ENCODE data around the gene BPGM.
"Not testable (repeated sequence)": the region's sequence is repeated elsewhere in the genome, so short reads cannot be mapped to it uniquely, and the experiment has no call there.

The BPGM gene

GRCh38 chr7:134639061-134639460, 7.6 kb upstream of the BPGM start:
- TF ChIP-seq CTCF (IDR thresholded peaks at IDR 0.05; ENCODE audit: extremely low read depth, insufficient read depth, missing control alignments): no peak
- in situ Hi-C loops (cut with MboI; ENCODE audit: low pct_unique_long_range_greater_than_20kb, low sequenced_read_pairs, unreplicated experiment): loop anchor here (10.0 kb wide), 1 partner anchor 306 kb away; no protein-coding TSS in a partner anchor
- no peak for DNase-seq (ENCODE audit: low spot score)

GRCh38 chr7:134639683-134640279, 6.9 kb upstream of the BPGM start:
- in situ Hi-C loops (cut with MboI; ENCODE audit: low pct_unique_long_range_greater_than_20kb, low sequenced_read_pairs, unreplicated experiment): loop anchor here (10.0 kb wide), 1 partner anchor 305 kb away; no protein-coding TSS in a partner anchor
- DNase-seq (ENCODE audit: low spot score): no peak
- no peak for TF ChIP-seq CTCF (IDR thresholded peaks at IDR 0.05; ENCODE audit: extremely low read depth, insufficient read depth, missing control alignments)

GRCh38 chr7:134640842-134641715, 5.6 kb upstream of the BPGM start:
- in situ Hi-C loops (cut with MboI; ENCODE audit: low pct_unique_long_range_greater_than_20kb, low sequenced_read_pairs, unreplicated experiment): no loop called here
- TF ChIP-seq CTCF (IDR thresholded peaks at IDR 0.05; ENCODE audit: extremely low read depth, insufficient read depth, missing control alignments): no peak
- no peak for DNase-seq (ENCODE audit: low spot score)

- in situ Hi-C loops (cut with MboI; ENCODE audit: low pct_unique_long_range_greater_than_20kb, low sequenced_read_pairs, unreplicated experiment); DNase-seq (ENCODE audit: low spot score): not testable (repeated sequence)
Measured at GRCh38 chr7:134641981-134642380, 4.7 kb upstream of the BPGM start.

- DNase-seq (ENCODE audit: low spot score): no peak
- no peak for TF ChIP-seq CTCF (IDR thresholded peaks at IDR 0.05; ENCODE audit: extremely low read depth, insufficient read depth, missing control alignments)
- in situ Hi-C loops (cut with MboI; ENCODE audit: low pct_unique_long_range_greater_than_20kb, low sequenced_read_pairs, unreplicated experiment): no loop called here
Measured at GRCh38 chr7:134643131-134643530, 3.5 kb upstream of the BPGM start.

- in situ Hi-C loops (cut with MboI; ENCODE audit: low pct_unique_long_range_greater_than_20kb, low sequenced_read_pairs, unreplicated experiment): no loop called here
- TF ChIP-seq CTCF (IDR thresholded peaks at IDR 0.05; ENCODE audit: extremely low read depth, insufficient read depth, missing control alignments): no peak
- no peak for DNase-seq (ENCODE audit: low spot score)
Measured at GRCh38 chr7:134645478-134645877, 1.2 kb upstream of the BPGM start.

- no peak for DNase-seq (ENCODE audit: low spot score)
- no peak for TF ChIP-seq CTCF (IDR thresholded peaks at IDR 0.05; ENCODE audit: extremely low read depth, insufficient read depth, missing control alignments)
- in situ Hi-C loops (cut with MboI; ENCODE audit: low pct_unique_long_range_greater_than_20kb, low sequenced_read_pairs, unreplicated experiment): no loop called here
Measured at GRCh38 chr7:134645935-134646334, 718 bp upstream of the BPGM start.
